IPS DF 6.9 (cell line): ENCODE measurements around the gene DPY19L1.
"Not testable (repeated sequence)": the region's sequence is repeated elsewhere in the genome, so short reads cannot be mapped to it uniquely, and the experiment has no call there.

Source experiments
- DNase-seq: peaks from one replicate; pipeline ENCODE4 v3.0.0-alpha.2; 2013; ENCODE audit warnings: low read depth, low spot score
- H3K27ac ChIP-seq: one replicate; pipeline ENCODE4 v1.5.1; 2013; ENCODE audit warnings: low read length, control low read depth
- H3K27me3 ChIP-seq: 2 replicates; pipeline ENCODE4 v1.6.1; 2013; ENCODE audit warnings: mild to moderate bottlenecking, low read length; ENCODE audit not compliant: control insufficient read depth, insufficient read depth
- H3K36me3 ChIP-seq: 2 replicates; pipeline ENCODE4 v1.6.1; 2013; ENCODE audit warnings: low read length; ENCODE audit not compliant: control insufficient read depth, insufficient read depth
- H3K4me1 ChIP-seq: 2 replicates; pipeline ENCODE4 v1.6.1; 2013; ENCODE audit warnings: low read length; ENCODE audit not compliant: control insufficient read depth, insufficient read depth
- H3K4me3 ChIP-seq: 2 replicates; pipeline ENCODE4 v1.5.1; 2013; ENCODE audit warnings: mild to moderate bottlenecking, low read length
- H3K9me3 ChIP-seq: 2 replicates; pipeline ENCODE4 v1.6.1; 2013; ENCODE audit warnings: low read length, inconsistent platforms; ENCODE audit not compliant: control insufficient read depth, insufficient read depth
- WGBS: extraction: QIAGEN DNeasy Blood & Tissue Kit; methylation state at CpG from one replicate; pipeline ENCODE4 v1.1.7; 2013; ENCODE audit warnings: mixed read lengths, missing lambda C conversion rate; ENCODE audit not compliant: insufficient read length, insufficient coverage; 5-methylcytosine and 5-hydroxymethylcytosine counted together

Gene DPY19L1

DNA sequence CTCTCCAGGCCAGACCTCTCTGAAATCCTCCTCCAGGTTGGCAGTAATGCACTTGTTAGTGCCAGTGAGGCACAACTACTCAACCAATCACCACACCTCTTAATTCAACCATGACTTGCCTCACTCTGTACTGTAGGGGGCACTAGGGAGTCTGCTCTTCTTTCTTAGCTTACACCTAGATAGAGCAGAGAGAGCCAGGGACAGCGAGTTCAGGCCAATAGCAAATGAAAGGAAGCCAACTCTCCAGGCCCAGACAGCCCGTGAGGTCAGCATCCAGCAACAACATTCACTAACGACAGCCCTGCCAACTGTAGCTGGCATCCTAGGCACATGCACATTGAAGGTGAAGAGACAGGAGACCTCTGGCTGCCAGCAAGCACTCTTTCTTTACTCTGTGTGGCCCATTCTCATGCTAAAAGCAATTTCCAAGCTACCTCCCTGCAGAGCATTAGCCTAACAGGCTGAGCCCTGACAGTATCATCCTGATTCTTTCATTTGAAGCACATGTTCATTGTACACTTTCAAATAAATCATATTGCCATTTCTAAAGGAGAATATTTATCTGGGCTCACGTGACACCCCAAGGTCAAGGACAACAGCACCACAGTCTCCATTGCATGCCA is 136.3 kb downstream of the DPY19L1 start:
- Histone ChIP-seq H3K27ac (no peak overlapping the region), H3K36me3 (no peaks in the 10 kb centered on the region), H3K4me3 (no peak overlapping the region), H3K4me1 (peaks cover 4% of the 10 kb centered on the region; the same call in 1 of the 2 replicates), H3K9me3 (no peaks in the 10 kb centered on the region), H3K27me3 (no peaks in the 10 kb centered on the region)
- WGBS = no CpG with 5 or more reads among the region's 4 CpGs
- DNase-seq = peak; percentile 52

DNA sequence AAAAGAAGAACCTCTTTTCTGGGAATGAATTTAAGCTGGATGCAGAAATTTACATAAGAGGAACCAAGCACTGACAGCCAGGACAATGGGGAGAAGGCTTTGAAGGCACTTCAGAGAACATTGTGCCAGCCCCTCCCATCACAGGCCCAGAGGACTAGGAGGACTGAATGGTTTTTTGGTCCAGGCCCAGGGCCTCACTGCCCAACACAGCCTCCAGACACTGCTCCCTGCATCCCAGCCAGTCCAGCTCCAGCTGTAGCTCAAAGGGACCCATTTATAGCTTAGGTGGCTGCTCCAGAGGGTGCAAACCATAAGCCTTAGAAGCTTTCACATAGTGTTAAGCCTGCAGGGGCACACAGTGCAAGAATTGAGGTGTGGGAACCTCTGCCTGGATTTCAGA is 142.1 kb downstream of the DPY19L1 start:
- no peak overlapping the region for H3K4me3 ChIP-seq
- no peak for DNase-seq
- H3K9me3 ChIP-seq = peaks cover 3% of the 10 kb centered on the region; the same call in 1 of the 2 replicates
- no peaks in the 10 kb centered on the region for H3K36me3 ChIP-seq
- no peak overlapping the region for H3K27ac ChIP-seq
- no peaks in the 10 kb centered on the region for H3K27me3 ChIP-seq
- H3K4me1 ChIP-seq = no peaks in the 10 kb centered on the region

GRCh38 chr7:34889951-34890350 is 147.3 kb downstream of the DPY19L1 start:
- no peak for DNase-seq
- no CpG with 5 or more reads among the region's 1 CpG for WGBS
- no peak overlapping the region for H3K27ac ChIP-seq
- H3K4me1 ChIP-seq = no peaks in the 10 kb centered on the region
- H3K4me3 ChIP-seq = no peak overlapping the region
- no peaks in the 10 kb centered on the region for H3K9me3 ChIP-seq
- H3K27me3 ChIP-seq = no peaks in the 10 kb centered on the region
- H3K36me3 ChIP-seq = no peaks in the 10 kb centered on the region

DNA sequence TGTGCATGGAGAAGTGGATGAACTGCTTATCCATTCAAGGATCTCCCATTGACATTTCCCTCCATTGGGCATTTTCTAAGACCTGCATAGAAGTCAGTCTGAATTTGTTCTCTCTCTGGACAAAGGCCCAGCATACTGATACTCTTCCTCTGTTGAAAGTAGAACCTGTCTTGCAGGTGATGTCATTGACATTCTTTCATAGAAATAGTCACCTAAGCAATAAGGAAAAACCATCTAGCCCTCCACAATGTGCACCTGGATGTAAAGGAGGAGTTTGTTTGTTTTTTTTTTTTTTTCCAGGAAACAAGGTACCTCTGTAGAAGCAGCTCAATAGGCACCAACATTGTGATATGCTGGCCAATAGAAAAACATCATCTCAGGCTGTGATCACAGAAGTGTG is 150.4 kb downstream of the DPY19L1 start:
- Histone ChIP-seq H3K27me3 (no peaks in the 10 kb centered on the region), H3K4me3 (no peak overlapping the region), H3K36me3 (no peaks in the 10 kb centered on the region), H3K27ac (no peak overlapping the region), H3K4me1 (no peaks in the 10 kb centered on the region), H3K9me3 (no peaks in the 10 kb centered on the region; the same call in 1 of the 2 replicates)
- DNase-seq = no peak

- not testable (repeated sequence) for H3K27ac ChIP-seq, H3K36me3 ChIP-seq, DNase-seq, H3K4me3 ChIP-seq, H3K27me3 ChIP-seq, H3K4me1 ChIP-seq, H3K9me3 ChIP-seq
- WGBS = no CpG with 5 or more reads among the region's 1 CpG
These were observed 153.4 kb downstream of the DPY19L1 start for GRCh38 chr7:34883855-34884254.

- Histone ChIP-seq H3K27ac (no peak overlapping the region), H3K4me3 (no peak overlapping the region), H3K36me3 (no peaks in the 10 kb centered on the region), H3K9me3 (no peaks in the 10 kb centered on the region; the same call in 1 of the 2 replicates), H3K27me3 (no peaks in the 10 kb centered on the region), H3K4me1 (no peaks in the 10 kb centered on the region; the same call in none of the 2 replicates)
- DNase-seq = no peak
- WGBS = no CpG with 5 or more reads among the region's 2 CpGs
These were observed 157.4 kb downstream of the DPY19L1 start for GRCh38 chr7:34879871-34880270.

DNA sequence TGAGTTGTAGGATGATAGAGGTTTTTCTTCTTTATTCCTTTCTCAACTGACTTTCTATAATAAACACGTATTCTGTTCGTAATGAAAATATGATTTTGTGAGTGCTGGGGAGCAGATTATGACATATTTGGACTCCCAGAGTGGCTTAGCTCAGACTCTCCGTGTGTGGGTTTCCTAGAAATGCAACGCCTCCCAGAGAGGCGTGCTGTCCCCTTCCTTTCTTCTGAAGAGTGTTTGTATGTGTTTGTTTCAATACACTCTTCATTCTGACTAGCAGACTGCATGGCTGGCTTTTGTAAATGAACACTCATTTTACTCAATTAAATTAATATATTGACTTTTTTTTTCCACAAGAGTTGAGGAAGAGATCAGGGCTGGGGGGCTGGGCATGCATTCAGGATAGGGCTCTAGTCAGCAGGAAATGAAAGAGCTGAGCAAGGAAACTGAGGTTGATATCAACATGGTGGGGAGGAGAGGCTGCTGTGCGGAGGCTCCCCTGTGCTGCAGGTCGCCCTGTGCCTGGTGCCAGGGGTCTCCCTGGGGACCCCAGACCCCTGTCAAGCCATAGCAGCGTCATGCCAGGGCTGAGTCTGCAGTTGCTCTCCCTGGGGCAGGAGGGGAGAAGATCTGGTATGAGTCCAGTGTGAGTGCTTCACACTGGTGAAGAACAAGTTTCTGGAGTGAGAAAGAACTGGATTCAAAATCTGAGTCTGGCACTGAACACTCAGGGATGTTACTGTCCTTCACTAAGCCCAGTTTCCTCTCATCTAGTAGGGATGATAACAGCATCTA is 158.1 kb downstream of the DPY19L1 start:
- H3K27me3 ChIP-seq = not testable (repeated sequence)
- WGBS = no CpG with 5 or more reads among the region's 8 CpGs

More for the DNA sequence above, 158.1 kb downstream of the DPY19L1 start:
- H3K36me3 ChIP-seq, H3K4me3 ChIP-seq, DNase-seq, H3K4me1 ChIP-seq, H3K27ac ChIP-seq, H3K9me3 ChIP-seq: not testable (repeated sequence)
